Loucy (cell line): ENCODE results near the gene FRMD8.
"Not testable (repeated sequence)": the region's sequence is repeated elsewhere in the genome, so short reads cannot be mapped to it uniquely, and the experiment has no call there.

ENCODE experiments used
- H2AFZ ChIP-seq: fragments of 200-600 bp; sonication (generic); 2 replicates; pipeline ENCODE4 v1.6.0; 2016; ENCODE audit warnings: antibody characterized with exemption, mild to moderate bottlenecking, low read length, moderate library complexity
- H3F3A ChIP-seq: fragments of 200-600 bp; 2 replicates; pipeline ENCODE4 v1.6.0; 2016; ENCODE audit warnings: antibody characterized with exemption, low read depth, mild to moderate bottlenecking
- H3K27me3 ChIP-seq: fragments of 200-600 bp; sonication (generic); 2 replicates; pipeline ENCODE4 v1.6.1; 2014; ENCODE audit warnings: low read length, mild to moderate bottlenecking; ENCODE audit not compliant: insufficient read depth, poor library complexity, severe bottlenecking
- H3K36me3 ChIP-seq: fragments of 200-600 bp; sonication (generic); 2 replicates; pipeline ENCODE4 v1.6.1; 2016; ENCODE audit warnings: low read length; ENCODE audit not compliant: insufficient read depth
- H3K4me1 ChIP-seq: fragments of 200-600 bp; sonication (generic); 2 replicates; pipeline ENCODE4 v1.5.1; 2014; ENCODE audit warnings: low read length, mild to moderate bottlenecking; ENCODE audit not compliant: insufficient read depth, poor library complexity, severe bottlenecking
- H3K4me2 ChIP-seq: fragments of 200-600 bp; sonication (generic); 2 replicates; pipeline ENCODE4 v1.6.0; 2014; ENCODE audit warnings: antibody characterized with exemption, low read length, low read depth, mild to moderate bottlenecking; ENCODE audit not compliant: poor library complexity, severe bottlenecking
- H3K4me3 ChIP-seq: fragments of 200-600 bp; sonication (generic); 2 replicates; pipeline ENCODE4 v1.5.1; 2014; ENCODE audit warnings: low read length, mild to moderate bottlenecking, mixed read lengths; ENCODE audit not compliant: poor library complexity, severe bottlenecking
- H3K79me2 ChIP-seq: fragments of 200-600 bp; sonication (generic); 2 replicates; pipeline ENCODE4 v1.6.1; 2014; ENCODE audit warnings: low read length; ENCODE audit not compliant: insufficient read depth
- H3K9ac ChIP-seq: fragments of 200-600 bp; sonication (generic); 2 replicates; pipeline ENCODE4 v1.6.0; 2014; ENCODE audit warnings: mild to moderate bottlenecking, low read depth, low read length, moderate library complexity; ENCODE audit not compliant: poor library complexity, severe bottlenecking
- H3K9me2 ChIP-seq: fragments of 200-600 bp; sonication (generic); replicated peaks from 2 replicates; pipeline ENCODE4 v1.6.1; 2016; ENCODE audit warnings: low read depth, low read length, mixed read lengths
- H3K9me3 ChIP-seq: fragments of 200-600 bp; sonication (generic); 2 replicates; pipeline ENCODE4 v1.6.1; 2014; ENCODE audit warnings: mild to moderate bottlenecking, antibody characterized with exemption, low read length, low read depth; ENCODE audit not compliant: insufficient read depth
- H4K20me1 ChIP-seq: fragments of 200-600 bp; sonication (generic); 2 replicates; pipeline ENCODE4 v1.6.0; 2014; ENCODE audit warnings: antibody characterized with exemption, low read length, mild to moderate bottlenecking; ENCODE audit not compliant: insufficient read depth, poor library complexity, severe bottlenecking
- CTCF ChIP-seq: fragments of 200-600 bp; sonication (generic); conservative IDR thresholded peaks from 2 replicates; pipeline ENCODE4 v1.5.1; 2014; ENCODE audit warnings: mild to moderate bottlenecking, antibody characterized with exemption, low read length
- EZH2phosphoT487 ChIP-seq: fragments of 200-600 bp; IDR thresholded peaks from 2 replicates; pipeline ENCODE4 v1.6.1; 2018; ENCODE audit warnings: antibody characterized with exemption, mild to moderate bottlenecking, moderate library complexity, borderline replicate concordance

Gene FRMD8

GRCh38 chr11:65446446-65447277 is 60.2 kb downstream of the FRMD8 start:
- Histone ChIP-seq H3K36me3 (no peaks in the 10 kb centered on the region; the same call in 1 of the 2 replicates), H3K4me2 (no peak overlapping the region), H3K79me2 (no peaks in the 10 kb centered on the region; the same call in 1 of the 2 replicates), H3K9me3 (no peaks in the 10 kb centered on the region), H4K20me1 (peaks cover 14% of the 10 kb centered on the region), H3K4me1 (peaks cover 21% of the 10 kb centered on the region), H3K9me2 (no peaks in the 10 kb centered on the region), H3K4me3 (no peak overlapping the region), H2AFZ (no peak overlapping the region), H3F3A (no peaks in the 10 kb centered on the region), H3K9ac (no peak overlapping the region), H3K27me3 (no peaks in the 10 kb centered on the region)
- no peak for TF ChIP-seq CTCF
- no peak for TF ChIP-seq EZH2phosphoT487

GRCh38 chr11:65448074-65448417 is 61.6 kb downstream of the FRMD8 start:
- no peak overlapping the region for H2AFZ ChIP-seq
- no peaks in the 10 kb centered on the region for H3K9me2 ChIP-seq
- TF ChIP-seq CTCF (no peak), EZH2phosphoT487 (no peak)
- H4K20me1 ChIP-seq, result peaks cover 3% of the 10 kb centered on the region
- H3K9ac ChIP-seq, result no peak overlapping the region
- no peak overlapping the region for H3K4me2 ChIP-seq
- H3K79me2 ChIP-seq, result no peaks in the 10 kb centered on the region; the same call in 1 of the 2 replicates
- H3F3A ChIP-seq, result no peaks in the 10 kb centered on the region
- H3K36me3 ChIP-seq, result no peaks in the 10 kb centered on the region; the same call in 1 of the 2 replicates
- no peaks in the 10 kb centered on the region for H3K9me3 ChIP-seq
- H3K4me1 ChIP-seq, result peaks cover 18% of the 10 kb centered on the region
- no peak overlapping the region for H3K4me3 ChIP-seq
- no peaks in the 10 kb centered on the region for H3K27me3 ChIP-seq

GRCh38 chr11:65448418-65449105 is 62.1 kb downstream of the FRMD8 start:
- H4K20me1 ChIP-seq, result no peaks in the 10 kb centered on the region
- no peak overlapping the region for H3K9ac ChIP-seq
- H3K9me2 ChIP-seq, result no peaks in the 10 kb centered on the region
- H3F3A ChIP-seq, result no peaks in the 10 kb centered on the region
- no peaks in the 10 kb centered on the region for H3K27me3 ChIP-seq
- TF ChIP-seq CTCF (no peak), EZH2phosphoT487 (no peak)
- H3K9me3 ChIP-seq, result no peaks in the 10 kb centered on the region
- H3K4me1 ChIP-seq, result peaks cover 13% of the 10 kb centered on the region
- H3K36me3 ChIP-seq, result no peaks in the 10 kb centered on the region; the same call in 1 of the 2 replicates
- H3K4me2 ChIP-seq, result no peak overlapping the region
- H2AFZ ChIP-seq, result no peak overlapping the region
- no peak overlapping the region for H3K4me3 ChIP-seq
- no peaks in the 10 kb centered on the region; the same call in 1 of the 2 replicates for H3K79me2 ChIP-seq

- H3K4me3 ChIP-seq, H3K27me3 ChIP-seq, H3K9ac ChIP-seq, H3K9me2 ChIP-seq, H3F3A ChIP-seq, H3K36me3 ChIP-seq, H2AFZ ChIP-seq, H4K20me1 ChIP-seq, H3K9me3 ChIP-seq, H3K4me2 ChIP-seq: not testable (repeated sequence)
- H3K79me2 ChIP-seq, result peaks cover 10% of the 10 kb centered on the region; the same call in 1 of the 2 replicates
- H3K4me1 ChIP-seq, result peaks cover 22% of the 10 kb centered on the region
These were observed 64.9 kb downstream of the FRMD8 start for GRCh38 chr11:65451301-65451700.

- peaks cover 26% of the 10 kb centered on the region for H3K4me1 ChIP-seq
- not testable (repeated sequence) for H3F3A ChIP-seq, H4K20me1 ChIP-seq, H3K36me3 ChIP-seq, H2AFZ ChIP-seq, H3K9ac ChIP-seq, H3K9me3 ChIP-seq, H3K9me2 ChIP-seq, H3K27me3 ChIP-seq, H3K4me2 ChIP-seq, H3K4me3 ChIP-seq
- peaks cover 11% of the 10 kb centered on the region; the same call in 1 of the 2 replicates for H3K79me2 ChIP-seq
These were observed 65.8 kb downstream of the FRMD8 start for GRCh38 chr11:65452259-65452658.
